ENCODE results near the gene EVI5L. TPM values are rescaled to one million over a fixed set of nuclear protein-coding genes. Genes with fewer than 3 reads are reported as not detected.

EVI5L gene
- total RNA-seq, 1 experiment from 2014 or later = 25.7 TPM

DNA sequence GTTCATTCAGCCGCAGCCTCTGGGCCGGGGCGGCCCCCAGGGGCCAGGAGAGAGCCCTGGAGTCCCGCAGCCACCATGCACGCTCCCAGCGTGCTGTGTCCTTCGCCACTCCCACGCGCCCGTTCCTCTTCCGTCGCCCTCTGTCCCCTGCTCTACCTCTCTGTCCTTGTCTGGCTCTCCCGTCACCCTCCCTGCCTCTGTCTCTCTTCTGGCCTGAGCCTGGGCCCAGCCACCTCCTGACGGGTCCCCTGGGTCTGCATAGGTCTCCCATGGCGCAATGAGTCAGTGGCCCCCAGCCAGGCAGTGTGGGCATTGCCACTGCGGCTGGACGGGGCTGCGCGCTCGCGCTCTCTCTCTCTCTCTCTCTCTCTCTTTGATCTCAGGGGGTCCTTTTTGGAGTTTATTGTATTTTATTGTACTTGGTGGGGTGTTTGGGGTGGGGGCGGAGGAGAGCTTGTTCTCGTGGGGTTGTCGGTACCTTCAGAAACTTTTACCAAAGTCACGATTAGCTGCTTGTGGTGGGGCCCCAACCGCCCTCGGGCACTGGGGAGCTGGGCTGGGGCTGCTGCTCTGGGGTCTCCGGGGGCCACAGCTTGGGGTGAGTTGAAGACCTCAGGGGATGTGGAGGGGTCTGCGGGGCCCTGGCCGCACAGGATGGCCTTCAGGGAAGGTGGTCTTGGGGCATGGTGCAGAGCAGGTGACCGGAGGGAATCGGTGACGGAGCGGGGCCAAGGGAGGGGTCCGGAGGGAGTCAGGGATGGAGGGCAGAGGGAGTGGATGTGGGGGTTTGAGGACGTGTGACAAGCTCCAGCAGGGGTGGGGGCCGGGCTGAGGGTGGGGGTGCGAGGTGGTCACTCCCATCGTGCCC, 82.9 kb downstream of the EVI5L start:
- ChIA-PET POLR2A (interaction anchor here (0.6 kb wide), 1 partner anchor 25 kb away, joined by 4 read pairs; no protein-coding TSS in a partner anchor), CTCF (interaction anchor here (0.7 kb wide), 1 partner anchor 128 kb away, joined by 3 read pairs; no protein-coding TSS in a partner anchor)
- Mint-ChIP-seq H3K9me3 (ENCODE audit: unreplicated experiment) (no peaks in the 10 kb centered on the region), H3K36me3 (ENCODE audit: insufficient read depth, unreplicated experiment) (peaks cover 34% of the 10 kb centered on the region), H3K4me3 (ENCODE audit: unreplicated experiment) (no peak overlapping the region), H3K4me1 (ENCODE audit: insufficient read depth, unreplicated experiment) (no peaks in the 10 kb centered on the region), H3K27me3 (ENCODE audit: insufficient read depth, unreplicated experiment) (no peaks in the 10 kb centered on the region), H3K27ac (ENCODE audit: low read depth, unreplicated experiment) (no peak overlapping the region)
- BruUV-seq (replicated peaks) = no TSS peak
- no peak for DNase-seq (ENCODE audit: unreplicated experiment)
- TF ChIP-seq, protein P1, sequence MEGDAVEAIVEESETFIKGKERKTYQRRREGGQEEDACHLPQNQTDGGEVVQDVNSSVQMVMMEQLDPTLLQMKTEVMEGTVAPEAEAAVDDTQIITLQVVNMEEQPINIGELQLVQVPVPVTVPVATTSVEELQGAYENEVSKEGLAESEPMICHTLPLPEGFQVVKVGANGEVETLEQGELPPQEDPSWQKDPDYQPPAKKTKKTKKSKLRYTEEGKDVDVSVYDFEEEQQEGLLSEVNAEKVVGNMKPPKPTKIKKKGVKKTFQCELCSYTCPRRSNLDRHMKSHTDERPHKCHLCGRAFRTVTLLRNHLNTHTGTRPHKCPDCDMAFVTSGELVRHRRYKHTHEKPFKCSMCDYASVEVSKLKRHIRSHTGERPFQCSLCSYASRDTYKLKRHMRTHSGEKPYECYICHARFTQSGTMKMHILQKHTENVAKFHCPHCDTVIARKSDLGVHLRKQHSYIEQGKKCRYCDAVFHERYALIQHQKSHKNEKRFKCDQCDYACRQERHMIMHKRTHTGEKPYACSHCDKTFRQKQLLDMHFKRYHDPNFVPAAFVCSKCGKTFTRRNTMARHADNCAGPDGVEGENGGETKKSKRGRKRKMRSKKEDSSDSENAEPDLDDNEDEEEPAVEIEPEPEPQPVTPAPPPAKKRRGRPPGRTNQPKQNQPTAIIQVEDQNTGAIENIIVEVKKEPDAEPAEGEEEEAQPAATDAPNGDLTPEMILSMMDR (IDR thresholded peaks at IDR 0.05; ENCODE audit: unreplicated experiment) = no peak
- intact Hi-C loops (cut with micrococcal nuclease) = no loop called here

DNA sequence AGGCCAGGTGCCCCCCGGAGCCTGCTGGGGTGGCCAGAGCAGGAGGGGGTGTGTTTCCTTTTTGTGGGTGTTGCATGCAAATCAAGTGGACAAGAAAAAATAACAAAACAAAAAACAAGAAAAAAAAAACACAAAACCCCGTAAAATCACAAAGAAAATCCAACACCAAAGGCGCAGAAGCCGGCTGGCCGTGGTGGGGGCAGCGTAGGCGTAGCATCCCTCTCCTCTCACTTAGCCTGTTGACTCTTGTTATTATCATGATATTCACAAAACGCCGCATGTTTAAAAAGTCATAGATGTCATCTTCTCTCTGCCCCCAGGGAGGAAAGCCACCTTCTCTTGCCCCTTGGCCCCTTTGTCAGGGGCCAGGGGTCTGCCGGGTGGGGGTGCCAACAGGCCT, 83.6 kb downstream of the EVI5L start:
- no peak for DNase-seq (ENCODE audit: unreplicated experiment)
- no TSS peak for BruUV-seq (replicated peaks)
- POLR2A ChIA-PET = interaction anchor here (0.6 kb wide), 1 partner anchor 26 kb away, joined by 4 read pairs; no protein-coding TSS in a partner anchor
- no peaks in the 10 kb centered on the region for H3K4me1 Mint-ChIP-seq (ENCODE audit: insufficient read depth, unreplicated experiment)
- intact Hi-C loops (cut with micrococcal nuclease) = no loop called here
- CTCF ChIA-PET = no interaction called here
- no peaks in the 10 kb centered on the region for H3K27me3 Mint-ChIP-seq (ENCODE audit: insufficient read depth, unreplicated experiment)
- TF ChIP-seq, protein P1 (IDR thresholded peaks at IDR 0.05; ENCODE audit: unreplicated experiment) = no peak
- H3K9me3 Mint-ChIP-seq (ENCODE audit: unreplicated experiment) = no peaks in the 10 kb centered on the region
- peaks cover 28% of the 10 kb centered on the region for H3K36me3 Mint-ChIP-seq (ENCODE audit: insufficient read depth, unreplicated experiment)
- no peak overlapping the region for H3K4me3 Mint-ChIP-seq (ENCODE audit: unreplicated experiment)
- H3K27ac Mint-ChIP-seq (ENCODE audit: low read depth, unreplicated experiment) = no peak overlapping the region

DNA sequence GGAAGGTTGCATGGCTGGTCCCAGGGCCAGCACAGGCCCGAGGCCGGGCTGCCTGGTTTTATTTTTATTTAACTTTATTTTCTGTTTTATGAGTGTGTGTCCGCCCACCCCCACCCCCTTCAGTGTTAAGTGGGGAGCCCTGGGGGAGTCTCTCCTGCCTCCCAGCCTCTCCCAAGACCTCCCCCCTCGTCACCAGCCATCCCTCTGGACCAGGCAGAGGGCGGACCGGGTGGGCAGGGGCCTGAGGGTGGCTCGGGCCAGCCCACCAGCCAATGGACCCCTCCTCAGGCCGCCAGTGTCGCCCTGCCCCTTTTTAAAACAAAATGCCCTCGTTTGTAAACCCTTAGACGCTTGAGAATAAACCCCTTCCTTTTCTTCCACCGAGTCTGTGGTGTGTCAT, 84.1 kb downstream of the EVI5L start:
- TF ChIP-seq, protein P1 (IDR thresholded peaks at IDR 0.05; ENCODE audit: unreplicated experiment) = no peak
- POLR2A ChIA-PET = no interaction called here
- no TSS peak for BruUV-seq (replicated peaks)
- no peaks in the 10 kb centered on the region for H3K4me1 Mint-ChIP-seq (ENCODE audit: insufficient read depth, unreplicated experiment)
- H3K9me3 Mint-ChIP-seq (ENCODE audit: unreplicated experiment) = no peaks in the 10 kb centered on the region
- no peaks in the 10 kb centered on the region for H3K27me3 Mint-ChIP-seq (ENCODE audit: insufficient read depth, unreplicated experiment)
- peaks cover 27% of the 10 kb centered on the region for H3K36me3 Mint-ChIP-seq (ENCODE audit: insufficient read depth, unreplicated experiment)
- no peak for DNase-seq (ENCODE audit: unreplicated experiment)
- no peak overlapping the region for H3K4me3 Mint-ChIP-seq (ENCODE audit: unreplicated experiment)
- CTCF ChIA-PET = no interaction called here
- no peak overlapping the region for H3K27ac Mint-ChIP-seq (ENCODE audit: low read depth, unreplicated experiment)
- intact Hi-C loops (cut with micrococcal nuclease) = no loop called here

Other genes with a start within 250 kb of the EVI5L start
- 6.7 and 9.1 TPM in 2 replicates for gene CAMSAP3, start 234.4 kb upstream of the EVI5L start, total RNA-seq (2022)
- gene XAB2, start 200.7 kb upstream of the EVI5L start, total RNA-seq (2022) = 28.7 and 29.4 TPM in 2 replicates
- gene PET100, start 200.4 kb upstream of the EVI5L start, total RNA-seq (2022) = 53.9 and 101 TPM in 2 replicates
- not detected in 2 replicates for gene PCP2, start 196.5 kb upstream of the EVI5L start, total RNA-seq (2022)
- 94.4 and 102 TPM in 2 replicates for gene STXBP2, start 193.1 kb upstream of the EVI5L start, total RNA-seq (2022)
- not detected in 2 replicates for gene RETN, start 161.2 kb upstream of the EVI5L start, total RNA-seq (2022)
- 0.44 TPM in 1 of 2 replicates, not detected in the other for gene MCEMP1, start 153.1 kb upstream of the EVI5L start, total RNA-seq (2022)
- gene TRAPPC5, start 149.4 kb upstream of the EVI5L start, total RNA-seq (2022) = 123 and 155 TPM in 2 replicates
- gene FCER2, start 128.1 kb upstream of the EVI5L start, total RNA-seq (2022) = not detected in 2 replicates
- gene CLEC4G, start 98.1 kb upstream of the EVI5L start, total RNA-seq (2022) = not detected in 2 replicates
- gene CD209, start 82.7 kb upstream of the EVI5L start, total RNA-seq (2022) = not detected in 2 replicates
- not detected in 2 replicates for gene CLEC4M, start 67.0 kb upstream of the EVI5L start, total RNA-seq (2022)
- 0.10 and 0.26 TPM in 2 replicates for gene PRR36, start 44.2 kb downstream of the EVI5L start, total RNA-seq (2022)
- 10.3 and 11.8 TPM in 2 replicates for gene LRRC8E, start 58.3 kb downstream of the EVI5L start, total RNA-seq (2022)
- gene MAP2K7, start 73.7 kb downstream of the EVI5L start, total RNA-seq (2022) = 30.5 and 36.3 TPM in 2 replicates
- 3.3 and 4.5 TPM in 2 replicates for gene TGFBR3L, start 84.6 kb downstream of the EVI5L start, total RNA-seq (2022)
- gene SNAPC2, start 90.1 kb downstream of the EVI5L start, total RNA-seq (2022) = 24.1 and 27.1 TPM in 2 replicates
- gene CTXN1, start 95.9 kb downstream of the EVI5L start, total RNA-seq (2022) = 4.0 and 5.2 TPM in 2 replicates
- 91.3 and 142 TPM in 2 replicates for gene TIMM44, start 113.4 kb downstream of the EVI5L start, total RNA-seq (2022)
- gene ELAVL1, start 175.4 kb downstream of the EVI5L start, total RNA-seq (2022) = 53.7 and 58.1 TPM in 2 replicates
- gene CCL25, start 222.5 kb downstream of the EVI5L start, total RNA-seq (2022) = not detected in 2 replicates